Esophagus squamous epithelium (tissue), 5 donors: Measurements from ENCODE around the gene WSCD2. TPM values are rescaled to one million over a fixed set of nuclear protein-coding genes. Genes with fewer than 3 reads are reported as not detected.
A peak's percentile ranks its signal among the peaks of the same experiment; 100 is the strongest.

Experiments
- DNase-seq: peaks from one replicate; lab custom pipeline; 2025; lab: John Stamatoyannopoulos, UW
- H3K27ac ChIP-seq, 4 donors: fragments of 200-600 bp; sonication (generic); one replicate each; pipeline ENCODE4 v1.5.1; 2016 to 2019; ENCODE audit warnings: mild to moderate bottlenecking in 1 of 4
- H3K27me3 ChIP-seq, 4 donors: fragments of 200-600 bp; sonication (generic); 1 replicate in 3 of 4; 2 replicates in 1 of 4; pipeline versions ENCODE4 v1.5.1 to v1.6.0; 2017 to 2021; ENCODE audit warnings: antibody characterized with exemption in 1 of 4
- H3K36me3 ChIP-seq, 3 donors: fragments of 200-600 bp; sonication (generic); one replicate each; pipeline ENCODE4 v1.5.1; 2016 to 2019
- H3K4me1 ChIP-seq, 3 donors: fragments of 200-600 bp; sonication (generic); one replicate each; pipeline ENCODE4 v1.5.1; 2017 to 2019
- H3K4me3 ChIP-seq, 4 donors: fragments of 200-600 bp; sonication (generic); 1 replicate in 3 of 4; 2 replicates in 1 of 4; pipeline ENCODE4 v1.5.1; 2016 to 2019; ENCODE audit warnings: mild to moderate bottlenecking in 2 of 4, moderate library complexity in 1 of 4
- H3K9me3 ChIP-seq, 3 donors: fragments of 200-600 bp; sonication (generic); one replicate each; pipeline ENCODE4 v1.5.1; 2016 to 2019
- POLR2A ChIP-seq, 4 donors: fragments of 450-650 bp; IDR thresholded peaks; one replicate each; pipeline ENCODE4 v1.6.1; 2017; ENCODE audit warnings: antibody characterized with exemption in 4 of 4, mild to moderate bottlenecking in 4 of 4, moderate library complexity in 3 of 4
- WGBS, 2 donors: methylation state at CpG; one replicate each; pipeline ENCODE4 v1.1.5; 2018; 5-methylcytosine and 5-hydroxymethylcytosine counted together
- intact Hi-C: fragments of 100-400 bp; cut with DNase I; formaldehyde crosslinking; loops from one replicate; pipeline ENCODE4 v1.15.0; 2022
- total RNA-seq, 4 donors: library from RNA; depleted of rRNA; stranded (reverse); fragments of >200 nt; gene quantifications; one replicate each; pipeline ENCODE4 v1.1.0, GENCODE V29; 2016
- TF ChIP-seq, protein P1 (sequence below), 6 experiments: fragments of 450-650 bp in 4 of 6; fragments of 200-600 bp in 2 of 6; sonication (generic) in 2 of 6; IDR thresholded peaks; one replicate each; pipeline ENCODE4 v1.5.1; 2016 to 2019; ENCODE audit warnings: antibody characterized with exemption in 6 of 6, mild to moderate bottlenecking in 4 of 6, moderate library complexity in 4 of 6
- donor health status: DM: yes; HTN: yes; CAD: no.

The WSCD2 gene
- total RNA-seq, 4 donors from 2014 or later = 0.62 to 3.6 (median 3.3) TPM; not detected in 1

DNA sequence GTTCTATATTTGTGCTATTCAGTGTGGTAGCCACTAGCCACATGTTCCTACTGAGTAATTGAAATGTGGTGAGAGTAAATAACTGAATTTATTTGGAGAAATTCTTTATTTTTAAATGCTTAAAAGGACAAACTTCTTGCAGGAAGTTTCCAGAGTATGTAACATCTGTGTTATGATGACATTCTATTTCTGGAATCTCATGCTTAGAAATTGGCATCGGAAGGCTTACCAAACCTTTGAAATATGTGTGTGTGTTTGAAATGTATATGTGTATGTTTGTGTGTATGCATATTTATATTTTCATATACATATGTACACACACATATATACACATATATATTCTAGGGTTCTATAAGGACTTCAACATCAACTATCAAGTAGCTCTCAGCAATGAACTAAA is 12.4 kb upstream of the WSCD2 start:
- no peaks in the 10 kb centered on the region for H3K9me3 ChIP-seq
- no peaks in the 10 kb centered on the region for H3K36me3 ChIP-seq
- TF ChIP-seq POLR2A (IDR thresholded peaks at IDR 0.05) = no peak
- TF ChIP-seq, protein P1, sequence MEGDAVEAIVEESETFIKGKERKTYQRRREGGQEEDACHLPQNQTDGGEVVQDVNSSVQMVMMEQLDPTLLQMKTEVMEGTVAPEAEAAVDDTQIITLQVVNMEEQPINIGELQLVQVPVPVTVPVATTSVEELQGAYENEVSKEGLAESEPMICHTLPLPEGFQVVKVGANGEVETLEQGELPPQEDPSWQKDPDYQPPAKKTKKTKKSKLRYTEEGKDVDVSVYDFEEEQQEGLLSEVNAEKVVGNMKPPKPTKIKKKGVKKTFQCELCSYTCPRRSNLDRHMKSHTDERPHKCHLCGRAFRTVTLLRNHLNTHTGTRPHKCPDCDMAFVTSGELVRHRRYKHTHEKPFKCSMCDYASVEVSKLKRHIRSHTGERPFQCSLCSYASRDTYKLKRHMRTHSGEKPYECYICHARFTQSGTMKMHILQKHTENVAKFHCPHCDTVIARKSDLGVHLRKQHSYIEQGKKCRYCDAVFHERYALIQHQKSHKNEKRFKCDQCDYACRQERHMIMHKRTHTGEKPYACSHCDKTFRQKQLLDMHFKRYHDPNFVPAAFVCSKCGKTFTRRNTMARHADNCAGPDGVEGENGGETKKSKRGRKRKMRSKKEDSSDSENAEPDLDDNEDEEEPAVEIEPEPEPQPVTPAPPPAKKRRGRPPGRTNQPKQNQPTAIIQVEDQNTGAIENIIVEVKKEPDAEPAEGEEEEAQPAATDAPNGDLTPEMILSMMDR (IDR thresholded peaks at IDR 0.05) = no peak
- DNase-seq = no peak
- intact Hi-C loops = no loop called here
- H3K4me1 ChIP-seq = peaks cover 14 to 68% (median 19%) of the 10 kb centered on the region in 3 donors
- H3K4me3 ChIP-seq = no peak overlapping the region
- 30 to 42% methylated on average over 1 of the region's 1 CpG for WGBS, 2 donors
- no peaks in the 10 kb centered on the region for H3K27me3 ChIP-seq
- H3K27ac ChIP-seq = peak overlapping the region in 2 of 4 donors; percentile 29 to 53

DNA sequence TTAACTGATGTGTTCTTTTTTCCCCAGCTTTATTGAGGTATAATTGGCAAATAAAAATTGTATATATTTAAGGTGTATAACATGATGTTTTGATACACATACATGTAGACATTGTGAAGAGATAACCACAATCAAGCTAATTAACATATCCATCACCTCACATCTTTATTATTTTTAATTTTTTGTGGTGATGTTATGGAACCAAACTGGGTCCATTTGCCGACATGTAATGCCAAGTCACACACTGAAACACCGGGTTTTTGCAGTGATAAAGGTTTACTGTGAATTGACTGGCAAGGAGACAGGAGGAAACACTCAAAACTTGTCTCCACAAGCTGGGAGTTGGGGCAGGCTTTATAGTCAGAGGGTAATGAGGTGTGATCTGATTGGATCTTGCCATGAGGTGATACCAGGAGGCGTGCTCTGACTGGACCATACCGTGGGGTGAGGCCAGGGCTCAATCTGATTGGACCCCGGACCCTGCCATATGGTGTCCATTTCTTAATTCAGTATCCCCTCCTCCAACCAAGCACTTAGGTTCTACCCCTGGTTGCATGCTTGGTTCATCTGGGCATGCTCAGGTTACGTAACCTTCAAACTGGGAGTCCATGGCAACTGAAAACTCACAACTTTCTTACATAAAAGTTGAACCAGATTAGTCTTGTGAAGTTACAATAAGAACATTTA is 11.8 kb upstream of the WSCD2 start:
- H3K9me3 ChIP-seq = no peaks in the 10 kb centered on the region
- peaks cover 14 to 68% (median 19%) of the 10 kb centered on the region in 3 donors for H3K4me1 ChIP-seq
- intact Hi-C loops = no loop called here
- DNase-seq = no peak
- peak overlapping the region in 2 of 4 donors; percentile 53 to 60 for H3K27ac ChIP-seq
- H3K4me3 ChIP-seq = no peak overlapping the region
- TF ChIP-seq POLR2A (IDR thresholded peaks at IDR 0.05) = no peak
- TF ChIP-seq, protein P1 (IDR thresholded peaks at IDR 0.05) = no peak
- WGBS, 2 donors = 39 to 41% methylated on average over 6 of the region's 6 CpGs
- H3K36me3 ChIP-seq = no peaks in the 10 kb centered on the region
- no peaks in the 10 kb centered on the region for H3K27me3 ChIP-seq

DNA sequence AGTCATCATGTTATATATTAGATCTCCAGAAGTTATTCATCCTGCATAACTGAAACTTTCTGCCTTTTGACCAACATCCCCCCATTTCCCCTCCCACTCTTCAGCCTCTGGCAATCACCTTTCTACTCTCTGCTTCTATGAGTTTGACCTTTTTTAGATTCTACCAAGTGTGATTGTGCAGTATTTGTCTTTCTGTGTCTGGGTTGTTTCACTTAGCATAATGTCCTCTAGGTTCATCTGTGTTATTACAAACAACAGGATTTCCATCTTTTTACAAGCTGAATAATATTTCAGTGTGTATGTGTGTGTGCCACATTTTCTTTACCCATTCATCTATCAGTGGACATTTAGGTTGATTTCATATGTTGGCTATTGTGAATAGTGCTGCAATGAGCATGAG is 11.2 kb upstream of the WSCD2 start:
- Histone ChIP-seq H3K36me3 (no peaks in the 10 kb centered on the region), H3K27ac (peak overlapping the region in 2 of 4 donors; percentile 42 to 60), H3K9me3 (no peaks in the 10 kb centered on the region), H3K27me3 (no peaks in the 10 kb centered on the region), H3K4me3 (no peak overlapping the region), H3K4me1 (peaks cover 10 to 62% (median 17%) of the 10 kb centered on the region in 3 donors)
- TF ChIP-seq, protein P1 (IDR thresholded peaks at IDR 0.05) = no peak
- TF ChIP-seq POLR2A (IDR thresholded peaks at IDR 0.05) = no peak
- DNase-seq = no peak
- intact Hi-C loops = no loop called here

DNA sequence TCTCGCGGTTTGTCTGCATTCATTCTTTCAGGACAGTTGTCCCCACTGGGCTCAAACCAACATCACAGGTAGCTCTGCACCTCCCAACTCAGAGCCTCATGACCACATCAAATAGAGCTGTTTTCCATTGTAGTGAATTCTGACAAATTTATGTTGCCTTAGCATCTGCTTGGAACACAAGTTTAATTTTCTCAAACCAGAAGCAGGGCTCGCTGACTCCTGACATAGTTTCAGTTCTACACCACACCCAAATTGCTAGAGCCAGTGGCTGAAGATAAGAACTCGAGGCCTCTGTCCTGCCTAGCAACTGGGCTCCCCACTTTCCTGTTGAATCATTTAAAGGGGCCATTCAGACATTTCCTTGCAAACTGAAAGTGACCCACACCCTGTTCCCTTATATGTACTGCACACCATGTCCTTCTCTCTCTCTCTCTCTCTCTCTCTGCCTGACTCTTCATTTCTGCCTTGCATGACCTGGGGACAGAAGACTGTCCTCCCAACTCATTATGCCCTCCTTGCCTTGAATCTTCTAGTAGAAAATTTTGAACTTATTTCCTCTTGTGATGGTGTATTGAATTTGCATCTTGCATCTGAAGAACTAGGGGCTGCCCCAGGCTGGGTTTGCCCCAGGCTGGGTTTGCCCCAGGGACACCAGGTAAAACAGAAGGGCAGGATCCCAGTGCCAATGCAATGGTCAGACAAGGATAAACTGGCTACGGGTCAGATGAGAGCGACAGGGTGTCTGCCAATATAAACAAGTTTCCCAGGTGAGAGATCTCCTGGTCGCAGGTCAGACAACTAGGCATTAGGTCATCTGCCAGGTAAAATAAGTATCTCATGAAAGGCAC is 9.7 kb upstream of the WSCD2 start:
- DNase-seq = no peak
- 67 to 68% methylated on average over 6 to 7 of the region's 7 CpGs for WGBS, 2 donors
- H3K27me3 ChIP-seq = no peaks in the 10 kb centered on the region
- peaks cover 0 to 48% (median 12%) of the 10 kb centered on the region in 3 donors for H3K4me1 ChIP-seq
- intact Hi-C loops = no loop called here
- H3K36me3 ChIP-seq = no peaks in the 10 kb centered on the region
- H3K4me3 ChIP-seq = no peak overlapping the region
- peak overlapping the region in 1 of 4 donors; percentile 20 for H3K27ac ChIP-seq
- TF ChIP-seq POLR2A (IDR thresholded peaks at IDR 0.05) = no peak
- TF ChIP-seq, protein P1 (IDR thresholded peaks at IDR 0.05) = no peak
- H3K9me3 ChIP-seq = no peaks in the 10 kb centered on the region
